ENCODE data around the gene UBE2D3.
A peak's percentile ranks its signal among the peaks of the same experiment; 100 is the strongest.
"Not testable (repeated sequence)": the region's sequence is repeated elsewhere in the genome, so short reads cannot be mapped to it uniquely, and the experiment has no call there.

UBE2D3 gene

DNA sequence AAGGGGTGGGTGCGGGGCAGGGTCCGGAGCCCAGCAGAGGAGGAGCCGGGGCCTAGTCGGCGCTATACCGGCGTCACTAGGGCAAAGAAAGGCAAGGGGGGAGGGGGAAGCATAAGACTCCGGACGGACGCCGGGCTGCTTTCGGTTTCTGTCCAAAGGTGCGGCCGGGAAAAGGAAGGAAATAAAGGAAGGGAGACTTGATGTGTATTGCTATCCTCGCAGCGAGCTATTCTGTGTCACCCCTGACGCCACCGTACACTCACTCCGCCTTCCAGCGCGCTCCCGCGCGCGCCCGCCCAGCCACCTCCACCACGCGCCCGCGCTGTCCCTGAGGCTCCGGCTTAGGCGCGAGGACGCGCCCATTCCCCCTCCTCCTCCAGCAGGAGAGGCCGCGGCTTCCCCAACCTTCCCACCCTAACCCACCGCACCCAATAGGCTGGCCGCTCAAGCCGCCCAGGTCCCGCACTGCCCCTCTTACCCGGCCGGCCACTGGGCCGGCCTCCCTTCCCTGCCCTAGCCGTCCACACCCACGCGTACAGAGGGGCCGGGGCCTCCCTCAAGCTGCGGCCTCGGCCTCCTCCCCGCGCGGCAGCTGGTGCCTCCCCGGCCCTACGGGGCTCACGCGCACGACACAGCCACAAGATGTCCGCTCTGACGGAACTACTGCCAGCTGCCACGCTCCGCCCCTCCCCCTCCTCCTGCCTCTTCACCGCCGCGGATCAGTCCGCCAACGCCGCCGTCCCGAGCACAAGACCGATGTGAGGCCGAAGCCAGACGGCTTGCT lies at the start of gene UBE2D3:
TSS of gene UBE2D3 (minus strand) at position 662 of the 784 bp plus-strand sequence. CDS start 1,043 bp downstream, outside the sequence.
- peak within 1 kb of the TSS; percentile 89 for H3K4me3 ChIP-seq (ENCODE audit: low read depth, low read length)

- no peak overlapping the region for H3K4me3 ChIP-seq (ENCODE audit: low read depth, low read length)
These were observed 44.4 kb upstream of the UBE2D3 start for GRCh38 chr4:102871772-102872171.

DNA sequence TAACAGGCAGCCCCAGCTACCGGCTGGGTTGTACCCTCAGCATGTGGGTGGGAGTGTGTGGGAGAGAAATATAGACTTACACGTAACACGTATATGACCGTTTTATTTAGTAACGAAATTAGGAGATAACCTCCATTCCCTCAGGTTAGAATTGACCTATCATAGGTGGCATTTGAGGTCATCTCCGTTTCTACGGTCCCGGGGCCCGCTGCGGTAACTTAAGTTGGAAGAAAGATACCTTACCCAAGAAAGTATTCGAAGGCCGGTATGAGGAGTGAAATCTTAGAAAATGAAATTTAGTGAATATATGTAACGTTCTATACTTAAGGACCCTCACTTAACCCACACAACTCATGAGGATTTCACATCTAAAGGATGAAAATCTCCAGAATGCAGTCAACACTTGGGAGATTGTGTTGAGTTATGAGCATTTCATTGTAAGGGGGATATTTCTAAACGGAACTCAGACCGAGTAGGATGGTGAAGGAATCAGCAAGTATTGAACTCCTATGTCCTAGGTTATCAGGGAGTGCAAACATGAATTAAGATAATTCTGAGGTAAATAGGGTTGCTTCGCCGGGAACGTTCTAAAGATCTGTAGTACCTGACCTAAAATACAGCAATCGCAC lies 42.3 kb upstream of the UBE2D3 start:
- H3K4me3 ChIP-seq (ENCODE audit: low read depth, low read length): peak overlapping the region; percentile 65

DNA sequence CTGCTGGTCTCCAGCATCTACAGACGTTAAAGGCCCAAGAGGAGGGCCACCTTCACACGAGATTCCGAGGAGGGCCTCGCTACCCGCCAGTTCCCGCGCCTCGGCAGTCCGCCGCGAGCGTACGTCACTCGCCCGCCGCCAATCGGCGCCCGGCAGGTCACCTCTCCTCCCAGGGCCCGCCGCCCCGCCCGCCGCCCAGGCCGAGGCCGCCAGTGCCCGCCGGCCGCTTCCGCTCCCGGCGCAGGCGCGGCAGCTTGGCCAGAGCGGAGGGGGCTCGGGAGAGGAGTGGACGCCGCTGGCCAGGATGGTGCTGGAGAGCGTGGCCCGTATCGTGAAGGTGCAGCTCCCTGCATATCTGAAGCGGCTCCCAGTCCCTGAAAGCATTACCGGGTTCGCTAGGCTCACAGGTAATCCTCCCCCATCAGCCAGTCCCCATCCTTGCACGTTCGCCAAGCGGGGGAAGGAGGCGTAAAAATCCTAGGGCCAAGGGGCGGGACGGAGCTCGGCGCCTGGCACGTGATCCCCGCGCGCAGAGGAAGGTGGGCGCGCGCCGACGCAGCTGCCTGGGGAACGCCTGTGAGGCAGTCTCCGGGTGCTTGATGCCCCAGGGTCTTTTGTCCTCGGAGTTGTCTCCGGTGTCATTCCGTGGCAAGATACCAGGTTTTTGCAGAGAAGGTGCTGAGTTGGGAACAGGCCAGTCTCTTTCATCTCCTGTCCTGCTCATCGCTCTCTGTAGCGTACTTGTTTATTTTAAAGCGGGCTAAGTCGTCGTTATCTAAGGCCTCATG lies 41.6 kb upstream of the UBE2D3 start, which contains the start of gene CISD2:
TSS of gene CISD2 (plus strand) at position 212 of the 788 bp plus-strand sequence. CDS start at position 305, 93 bp downstream.
- peak within 1 kb of the TSS; percentile 65 for H3K4me3 ChIP-seq (ENCODE audit: low read depth, low read length)

DNA sequence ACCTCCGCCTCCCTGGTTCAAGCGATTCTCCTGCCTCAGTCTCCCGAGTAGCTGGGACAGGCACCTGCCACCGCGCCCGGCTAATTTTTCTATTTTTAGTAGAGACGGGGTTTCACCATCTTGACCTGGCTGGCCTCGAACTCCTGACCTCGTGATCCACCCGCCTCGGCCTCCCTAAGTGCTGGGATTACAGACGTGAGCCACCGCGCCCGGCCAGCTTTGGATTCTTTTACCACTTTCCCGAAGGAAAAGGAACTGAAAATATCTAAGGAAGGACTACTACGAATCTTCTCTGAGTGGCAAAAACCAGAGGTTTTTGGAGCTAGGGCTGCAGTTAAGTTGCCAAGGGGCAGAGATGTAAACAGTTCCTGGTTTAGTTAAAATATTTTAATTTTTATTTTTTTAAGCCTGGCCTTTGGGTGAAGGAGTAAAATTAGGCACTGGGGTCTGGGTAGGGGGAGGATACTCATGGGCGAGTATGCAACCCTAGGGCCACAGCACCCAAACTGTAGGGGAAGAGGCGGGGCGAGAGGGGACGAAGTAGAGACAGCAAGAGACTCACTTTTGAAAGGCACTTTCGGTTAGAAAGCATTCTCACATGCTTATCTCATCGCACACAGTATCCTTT lies 40.9 kb upstream of the UBE2D3 start:
- peak overlapping the region; percentile 65 for H3K4me3 ChIP-seq (ENCODE audit: low read depth, low read length)

- no peak overlapping the region for H3K4me3 ChIP-seq (ENCODE audit: low read depth, low read length)
These were observed 40.2 kb upstream of the UBE2D3 start for GRCh38 chr4:102867278-102868152.

DNA sequence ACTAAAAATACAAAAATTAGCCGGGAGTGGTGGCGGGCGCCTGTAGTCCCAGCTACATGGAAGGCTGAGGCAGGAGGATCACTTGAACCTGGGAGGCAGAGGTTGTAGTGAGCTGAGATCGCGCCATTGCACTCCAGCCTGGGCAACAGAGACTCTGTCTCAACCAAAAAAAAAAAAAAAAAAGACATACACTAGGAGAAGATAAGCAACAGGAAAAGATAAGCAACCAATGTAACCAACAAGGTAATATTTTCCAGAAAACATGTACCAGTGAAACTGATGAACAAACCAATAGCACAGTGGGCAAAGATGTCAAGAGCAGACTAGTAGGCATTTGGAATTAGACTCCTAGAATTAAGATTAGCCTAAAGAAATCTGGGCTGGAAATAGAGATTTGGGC lies 38.0 kb upstream of the UBE2D3 start:
- not testable (repeated sequence) for H3K4me3 ChIP-seq (ENCODE audit: low read depth, low read length)

DNA sequence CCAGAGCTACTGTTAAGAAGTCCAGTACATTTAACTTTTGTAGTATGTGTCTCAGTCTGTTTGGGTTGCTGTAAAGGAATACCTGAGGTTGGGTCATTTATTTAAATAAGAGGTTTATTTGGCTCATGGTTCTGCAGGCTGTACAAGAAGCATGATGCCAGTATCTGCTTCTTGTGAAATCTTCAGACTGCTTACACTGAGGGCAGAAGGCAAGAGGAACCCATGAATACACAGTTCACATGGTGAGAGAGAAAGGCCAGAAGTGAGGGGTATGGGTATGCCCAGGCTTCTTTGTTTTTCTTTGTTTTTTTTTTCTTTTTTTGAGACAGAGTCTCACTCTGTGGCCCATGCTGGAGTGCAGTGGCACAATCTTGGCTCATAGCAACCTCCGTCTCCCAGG lies 35.4 kb upstream of the UBE2D3 start:
- H3K4me3 ChIP-seq (ENCODE audit: low read depth, low read length): no peak overlapping the region

DNA sequence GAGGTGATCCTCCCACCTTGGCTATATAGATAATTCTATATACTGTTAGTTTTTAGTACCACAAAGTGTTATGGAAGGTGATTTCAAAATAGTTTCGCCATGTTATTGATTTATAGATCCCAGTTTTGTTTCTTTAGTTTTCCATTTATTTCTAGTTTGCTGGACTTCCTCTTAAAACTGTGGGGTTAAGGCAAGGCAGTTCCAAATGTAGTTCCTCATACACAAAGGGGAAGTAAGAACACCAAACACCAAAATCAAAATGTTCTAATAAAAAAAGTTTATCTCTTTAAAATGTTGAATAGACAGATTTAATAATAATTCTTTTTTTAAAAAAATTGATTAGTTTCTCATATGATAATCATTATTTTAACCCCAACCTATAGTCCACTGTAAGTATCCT lies 34.7 kb upstream of the UBE2D3 start:
- H3K4me3 ChIP-seq (ENCODE audit: low read depth, low read length): no peak overlapping the region

DNA sequence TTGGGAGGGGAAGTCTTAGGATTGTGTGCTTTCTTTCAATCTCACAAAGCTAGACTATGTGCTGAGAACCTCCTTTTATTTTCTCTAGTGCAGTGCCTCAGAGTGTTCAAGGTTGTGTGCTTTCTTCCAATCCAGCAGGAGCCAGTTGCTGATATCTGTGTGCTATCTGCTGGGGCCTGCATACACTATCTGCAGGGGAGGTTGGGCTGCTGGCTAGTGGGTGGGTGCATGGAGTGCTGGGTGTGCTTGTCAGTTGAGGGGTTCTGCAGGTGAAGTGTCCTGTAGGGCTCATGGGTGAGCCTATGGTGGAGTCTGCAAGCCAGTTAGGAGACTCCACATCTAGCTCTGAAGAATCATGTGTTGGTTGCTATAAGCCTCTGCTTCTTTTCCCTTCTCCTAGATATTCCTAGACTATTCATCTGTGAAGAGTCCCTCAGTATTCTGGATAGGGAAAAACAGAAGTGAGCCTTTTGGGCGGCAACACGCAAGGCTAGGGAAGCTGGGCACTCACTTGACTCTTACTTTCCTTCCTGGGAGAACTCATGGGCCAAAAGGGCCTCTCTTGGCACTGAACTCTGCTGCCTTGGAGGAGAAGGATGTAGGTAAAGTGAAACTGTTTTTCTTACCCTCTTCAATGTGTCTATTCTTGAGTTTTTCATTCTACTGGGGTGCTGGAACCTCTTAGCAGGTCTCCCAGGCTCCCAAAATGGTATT lies 33.4 kb upstream of the UBE2D3 start:
- H3K4me3 ChIP-seq (ENCODE audit: low read depth, low read length): no peak overlapping the region

- H3K4me3 ChIP-seq (ENCODE audit: low read depth, low read length): no peak overlapping the region
These were observed 31.6 kb upstream of the UBE2D3 start for GRCh38 chr4:102858828-102859464.

- H3K4me3 ChIP-seq (ENCODE audit: low read depth, low read length): no peak overlapping the region
These were observed 23.0 kb upstream of the UBE2D3 start for GRCh38 chr4:102850370-102850769.

GRCh38 chr4:102849579-102850104 lies 22.3 kb upstream of the UBE2D3 start:
- H3K4me3 ChIP-seq (ENCODE audit: low read depth, low read length): no peak overlapping the region

- H3K4me3 ChIP-seq (ENCODE audit: low read depth, low read length): no peak overlapping the region
These were observed 20.3 kb upstream of the UBE2D3 start for GRCh38 chr4:102847687-102848086.

DNA sequence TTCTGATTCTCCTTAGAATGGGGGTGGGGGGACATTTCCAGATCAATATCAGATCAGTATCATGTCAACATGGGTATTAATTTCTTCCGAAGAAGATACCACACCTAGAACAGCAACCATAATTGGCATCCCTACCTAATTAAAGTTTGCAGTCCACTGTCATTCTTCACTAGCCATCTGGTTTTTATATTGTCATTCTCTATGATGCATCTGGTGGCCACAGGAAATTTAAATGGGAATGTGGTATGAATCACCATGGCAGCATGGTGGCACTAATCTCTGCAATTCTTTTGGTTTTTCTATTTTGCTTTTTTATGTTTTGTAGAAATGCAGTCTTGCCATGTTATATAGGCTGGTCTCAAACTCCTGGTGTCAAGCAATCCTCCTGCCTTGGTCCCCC lies 16.6 kb upstream of the UBE2D3 start:
- H3K4me3 ChIP-seq (ENCODE audit: low read depth, low read length): no peak overlapping the region

DNA sequence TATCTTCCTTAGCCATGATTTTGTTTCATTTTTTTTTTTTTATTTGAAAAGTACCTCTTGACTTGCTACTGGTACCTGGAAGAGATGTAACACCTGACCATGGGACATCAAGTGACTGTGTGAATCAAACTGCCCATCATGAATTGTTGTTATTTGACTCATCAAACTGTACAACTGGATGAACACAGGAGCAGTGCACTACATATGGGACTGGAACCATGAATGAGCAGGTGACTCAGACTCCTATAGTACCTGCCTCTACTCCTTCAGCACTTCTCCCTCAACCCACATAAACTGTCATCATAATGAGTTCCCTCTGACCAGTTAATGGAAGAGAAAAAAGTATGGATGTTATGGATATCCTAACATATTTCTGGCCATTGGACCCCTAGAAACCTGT lies 15.9 kb upstream of the UBE2D3 start:
- no peak overlapping the region for H3K4me3 ChIP-seq (ENCODE audit: low read depth, low read length)

DNA sequence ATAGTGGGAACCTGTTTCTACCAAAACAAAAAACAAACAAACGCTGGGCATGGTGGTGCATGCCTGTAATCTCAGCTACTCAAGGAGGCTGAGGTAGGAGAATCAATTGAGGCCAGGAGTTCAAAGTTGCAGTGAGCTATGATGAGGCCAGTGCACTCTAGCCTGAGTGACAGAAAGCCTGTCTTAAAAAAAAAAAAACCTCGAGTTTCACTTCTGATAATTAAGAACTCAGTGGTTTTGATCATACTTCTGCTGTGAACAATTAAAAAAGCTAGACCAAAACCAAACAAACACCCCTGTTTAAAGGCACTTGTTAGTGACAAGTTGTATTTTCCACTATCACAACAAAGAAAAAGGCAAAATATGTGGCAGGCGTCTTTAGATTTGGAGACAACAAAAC lies 15.0 kb upstream of the UBE2D3 start:
- H3K4me3 ChIP-seq (ENCODE audit: low read depth, low read length): no peak overlapping the region

GRCh38 chr4:102836596-102836995 lies 9.2 kb upstream of the UBE2D3 start:
- H3K4me3 ChIP-seq (ENCODE audit: low read depth, low read length): no peak overlapping the region

GRCh38 chr4:102832667-102833066 lies 5.3 kb upstream of the UBE2D3 start:
- no peak overlapping the region for H3K4me3 ChIP-seq (ENCODE audit: low read depth, low read length)

Data from iPS-11a (cell line).